GM19328 (cell line): ENCODE results near the gene RAB20.

Source experiments
- ATAC-seq: cut with Tn5 transposase; IDR thresholded peaks from one replicate; pipeline ENCODE4 v1.9.1; 2021; ENCODE audit warnings: mild to moderate bottlenecking, moderate library complexity; ENCODE audit not compliant: unreplicated experiment

Gene RAB20

GRCh38 chr13:110531671-110532083 is 29.8 kb downstream of the RAB20 start:
- ATAC-seq, result no peak

GRCh38 chr13:110531100-110531499 is 30.4 kb downstream of the RAB20 start:
- no peak for ATAC-seq

- ATAC-seq, result no peak
These were observed 31.8 kb downstream of the RAB20 start for GRCh38 chr13:110529522-110530311.

- ATAC-seq, result no peak
These were observed 32.6 kb downstream of the RAB20 start for GRCh38 chr13:110528911-110529310.

- no peak for ATAC-seq
These were observed 33.2 kb downstream of the RAB20 start for GRCh38 chr13:110528371-110528770.

GRCh38 chr13:110525328-110526319 is 35.9 kb downstream of the RAB20 start:
- ATAC-seq, result peak; percentile 75

GRCh38 chr13:110524541-110525257 is 36.8 kb downstream of the RAB20 start:
- ATAC-seq, result no peak

GRCh38 chr13:110523838-110524540 is 37.5 kb downstream of the RAB20 start:
- ATAC-seq, result no peak

- ATAC-seq, result no peak
These were observed 38.3 kb downstream of the RAB20 start for GRCh38 chr13:110523180-110523579.

- ATAC-seq, result no peak
These were observed 38.8 kb downstream of the RAB20 start for GRCh38 chr13:110522721-110523120.

GRCh38 chr13:110521946-110522345 is 39.6 kb downstream of the RAB20 start:
- ATAC-seq, result no peak

GRCh38 chr13:110521296-110521680 is 40.2 kb downstream of the RAB20 start:
- ATAC-seq, result no peak

- no peak for ATAC-seq
These were observed 40.9 kb downstream of the RAB20 start for GRCh38 chr13:110520431-110521295.

- ATAC-seq, result no peak
These were observed 42.0 kb downstream of the RAB20 start for GRCh38 chr13:110519506-110519905.

GRCh38 chr13:110519046-110519445 is 42.5 kb downstream of the RAB20 start:
- no peak for ATAC-seq

- ATAC-seq, result no peak
These were observed 43.0 kb downstream of the RAB20 start for GRCh38 chr13:110518571-110518970.

GRCh38 chr13:110518226-110518525 is 43.3 kb downstream of the RAB20 start:
- ATAC-seq, result no peak

- ATAC-seq, result no peak
These were observed 43.9 kb downstream of the RAB20 start for GRCh38 chr13:110517505-110518225.

- no peak for ATAC-seq
These were observed 45.0 kb downstream of the RAB20 start for GRCh38 chr13:110516500-110516899.
